Measurements from ENCODE around the gene CGB3. TPM values are rescaled to one million over a fixed set of nuclear protein-coding genes. Genes with fewer than 3 reads are reported as not detected.

CGB3 gene
- total and polyA plus RNA-seq, 10 donors = not detected

- Histone ChIP-seq H3K4me1 (no peaks in the 10 kb centered on the region), H3K27ac (no peak overlapping the region), H3K27me3 (replicated peaks in 1 of 7) (no peaks in the 10 kb centered on the region), H3K36me3 (peaks cover 4 to 100% (median 77%) of the 10 kb centered on the region in 6 donors), H3K9me3 (no peaks in the 10 kb centered on the region), H3K4me3 (no peak overlapping the region)
- 91 to 98% (median 97%) methylated on average over 7 to 22 of the region's 22 CpGs for WGBS, 5 donors
- DNase-seq = no peak
- TF ChIP-seq POLR2AphosphoS5 (IDR thresholded peaks at IDR 0.05) (peak in 1 of 3 donors; percentile 6), POLR2A (IDR thresholded peaks at IDR 0.05) (no peak)
- intact Hi-C loops (cut with DNase I; ENCODE audit: low total_unique reads) = no loop called here
These were observed 17.2 kb downstream of the CGB3 start for GRCh38 chr19:49006905-49007304.

DNA sequence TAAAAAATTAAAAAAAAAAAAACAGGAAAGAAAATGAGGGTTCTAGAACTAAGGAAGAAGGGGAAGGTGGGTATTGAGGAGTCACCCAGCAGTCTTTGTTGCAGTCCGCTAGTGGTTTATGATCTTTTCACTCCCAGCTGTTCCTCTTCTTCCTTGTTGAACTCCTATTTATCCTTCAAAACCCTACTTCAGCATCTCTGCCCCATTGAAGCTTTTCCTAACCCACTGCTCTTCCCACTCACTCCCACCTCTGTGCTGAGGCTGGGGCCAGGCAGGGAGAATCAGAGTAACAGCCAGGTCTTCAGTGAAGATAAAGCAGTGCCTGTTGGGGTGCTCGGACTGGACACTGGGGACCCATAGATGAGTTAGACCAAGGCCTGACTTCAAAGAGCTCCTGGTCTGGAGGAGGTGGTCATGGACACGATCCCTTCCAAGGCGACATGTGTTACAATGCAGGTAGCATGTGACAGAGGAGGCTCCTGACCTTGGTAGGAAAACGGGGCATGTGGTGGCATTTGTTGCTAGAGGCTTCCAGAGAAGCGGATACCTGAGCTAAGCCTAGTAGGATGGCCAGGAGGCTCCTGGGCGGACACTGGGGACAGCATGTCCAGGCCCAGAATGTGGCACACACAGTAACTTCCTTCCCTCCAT lies 19.0 kb downstream of the CGB3 start:
- 88 to 98% (median 96%) methylated on average over 7 of the region's 7 CpGs for WGBS, 5 donors
- Histone ChIP-seq H3K27me3 (replicated peaks in 1 of 7) (no peaks in the 10 kb centered on the region), H3K4me1 (peaks cover 0 to under 1% (median 0%) of the 10 kb centered on the region in 6 donors), H3K36me3 (peaks cover 4 to 100% (median 59%) of the 10 kb centered on the region in 6 donors), H3K9me3 (no peaks in the 10 kb centered on the region), H3K27ac (no peak overlapping the region), H3K4me3 (no peak overlapping the region)
- intact Hi-C loops (cut with DNase I; ENCODE audit: low total_unique reads) = no loop called here
- TF ChIP-seq POLR2A (IDR thresholded peaks at IDR 0.05) = no peak
- no peak for TF ChIP-seq POLR2AphosphoS5 (IDR thresholded peaks at IDR 0.05)
- TF ChIP-seq, protein P1, sequence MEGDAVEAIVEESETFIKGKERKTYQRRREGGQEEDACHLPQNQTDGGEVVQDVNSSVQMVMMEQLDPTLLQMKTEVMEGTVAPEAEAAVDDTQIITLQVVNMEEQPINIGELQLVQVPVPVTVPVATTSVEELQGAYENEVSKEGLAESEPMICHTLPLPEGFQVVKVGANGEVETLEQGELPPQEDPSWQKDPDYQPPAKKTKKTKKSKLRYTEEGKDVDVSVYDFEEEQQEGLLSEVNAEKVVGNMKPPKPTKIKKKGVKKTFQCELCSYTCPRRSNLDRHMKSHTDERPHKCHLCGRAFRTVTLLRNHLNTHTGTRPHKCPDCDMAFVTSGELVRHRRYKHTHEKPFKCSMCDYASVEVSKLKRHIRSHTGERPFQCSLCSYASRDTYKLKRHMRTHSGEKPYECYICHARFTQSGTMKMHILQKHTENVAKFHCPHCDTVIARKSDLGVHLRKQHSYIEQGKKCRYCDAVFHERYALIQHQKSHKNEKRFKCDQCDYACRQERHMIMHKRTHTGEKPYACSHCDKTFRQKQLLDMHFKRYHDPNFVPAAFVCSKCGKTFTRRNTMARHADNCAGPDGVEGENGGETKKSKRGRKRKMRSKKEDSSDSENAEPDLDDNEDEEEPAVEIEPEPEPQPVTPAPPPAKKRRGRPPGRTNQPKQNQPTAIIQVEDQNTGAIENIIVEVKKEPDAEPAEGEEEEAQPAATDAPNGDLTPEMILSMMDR (IDR thresholded peaks at IDR 0.05 in 8 of 11, conservative IDR thresholded peaks at IDR 0.05 in 3 of 11) = no peak
- no peak for DNase-seq

- TF ChIP-seq, protein P1 (IDR thresholded peaks at IDR 0.05 in 8 of 11, conservative IDR thresholded peaks at IDR 0.05 in 3 of 11) = no peak
- no peak for TF ChIP-seq POLR2A (IDR thresholded peaks at IDR 0.05)
- TF ChIP-seq POLR2AphosphoS5 (IDR thresholded peaks at IDR 0.05) = no peak
- 94 to 99% (median 98%) methylated on average over 15 of the region's 15 CpGs for WGBS, 5 donors
These were observed 20.0 kb downstream of the CGB3 start for GRCh38 chr19:49004133-49004532.

DNA sequence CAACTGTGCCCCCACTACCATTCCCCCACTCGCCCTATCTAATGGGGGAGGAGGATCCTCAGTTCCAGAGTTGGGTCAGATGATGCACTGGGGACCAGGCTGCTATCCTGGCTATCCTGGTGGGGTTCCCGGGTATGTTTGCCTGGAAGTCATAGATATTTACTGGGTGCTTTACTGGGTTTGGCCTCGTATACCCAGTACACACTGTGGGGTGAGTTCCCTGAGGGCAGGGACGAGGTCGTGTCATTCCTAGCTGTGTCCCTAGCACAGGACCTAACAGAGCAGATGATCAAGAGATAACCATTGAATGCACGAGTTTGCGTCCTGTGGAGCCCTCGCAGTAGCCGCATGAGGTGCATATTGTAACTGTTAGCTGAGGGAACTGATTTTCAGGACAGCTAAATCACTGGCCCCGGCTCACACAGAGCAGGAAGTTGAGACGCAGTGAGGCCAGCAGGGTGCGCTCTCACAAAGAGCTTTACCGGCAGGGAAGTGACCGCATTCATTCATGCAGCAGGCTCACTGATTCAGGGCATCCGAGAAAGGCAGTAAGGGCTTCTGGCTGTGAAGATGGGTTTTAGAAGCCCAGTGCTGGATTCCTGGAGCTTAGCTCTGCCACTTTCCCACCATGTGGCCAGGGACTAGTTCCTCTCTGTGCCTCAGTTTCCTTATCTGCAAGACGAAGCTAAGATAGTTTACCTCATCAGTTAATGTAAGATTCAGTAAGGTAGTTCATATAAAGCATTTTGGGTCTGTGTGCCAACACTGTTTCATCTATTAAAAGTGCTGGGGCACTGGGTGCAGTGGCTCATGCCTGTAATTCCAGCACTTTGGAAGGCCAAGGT lies 24.4 kb downstream of the CGB3 start:
- Histone ChIP-seq H3K27me3 (replicated peaks in 1 of 7) (no peaks in the 10 kb centered on the region), H3K27ac (no peak overlapping the region), H3K4me3 (no peak overlapping the region), H3K36me3 (peaks cover 4 to 56% (median 20%) of the 10 kb centered on the region in 6 donors), H3K9me3 (no peaks in the 10 kb centered on the region), H3K4me1 (peaks cover 2 to 24% (median 7%) of the 10 kb centered on the region in 6 donors)
- whole genome bisulfite sequencing, 5 donors = 60 to 70% (median 63%) methylated on average over 14 to 16 of the region's 16 CpGs
- intact Hi-C loops (cut with DNase I; ENCODE audit: low total_unique reads) = no loop called here
- peak; percentile 87 for DNase-seq
- TF ChIP-seq POLR2AphosphoS5 (IDR thresholded peaks at IDR 0.05) (no peak), POLR2A (IDR thresholded peaks at IDR 0.05) (no peak)
- TF ChIP-seq, protein P1 (IDR thresholded peaks at IDR 0.05 in 8 of 11, conservative IDR thresholded peaks at IDR 0.05 in 3 of 11) = peak; percentile 31 to 76 (median 52)

More at GRCh38 chr19:49004133-49004532, 20.0 kb downstream of the CGB3 start:
- no peak overlapping the region for H3K4me3 ChIP-seq
- peaks cover 4 to 100% (median 50%) of the 10 kb centered on the region in 6 donors for H3K36me3 ChIP-seq
- no peaks in the 10 kb centered on the region for H3K9me3 ChIP-seq
- intact Hi-C loops (cut with DNase I; ENCODE audit: low total_unique reads) = no loop called here
- H3K4me1 ChIP-seq = peaks cover 0 to 6% (median 0%) of the 10 kb centered on the region in 6 donors
- DNase-seq = no peak
- H3K27ac ChIP-seq = no peak overlapping the region
- H3K27me3 ChIP-seq (replicated peaks in 1 of 7) = no peaks in the 10 kb centered on the region
